Activated CD4-positive, CD25-positive, alpha-beta regulatory T cell treated with anti-CD3 and anti-CD28 coated beads, Interleukin-2, amount 50 U/mL, for 72 hours (primary cell): Measurements from ENCODE around the gene PRSS23.
"Not testable (repeated sequence)": the region's sequence is repeated elsewhere in the genome, so short reads cannot be mapped to it uniquely, and the experiment has no call there.

ENCODE experiments used
- DNase-seq: peaks from one replicate; pipeline ENCODE4 v3.0.0; 2021

Gene PRSS23

GRCh38 chr11:86800076-86800959 lies at the start of gene PRSS23:
Gene PRSS23, plus strand, starts transcription at chr11:86800542. Its CDS starts 7,102 bp downstream, at chr11:86807644.
- peak; percentile 35 for DNase-seq

- no peak for DNase-seq
Observed at GRCh38 chr11:86753459-86753858, 46.9 kb upstream of the PRSS23 start.

- DNase-seq, result no peak
Observed at GRCh38 chr11:86755146-86755545, 45.2 kb upstream of the PRSS23 start.

- DNase-seq, result no peak
Observed at GRCh38 chr11:86758171-86758570, 42.2 kb upstream of the PRSS23 start.

GRCh38 chr11:86760577-86760976 lies 39.8 kb upstream of the PRSS23 start:
- no peak for DNase-seq

GRCh38 chr11:86761978-86762377 lies 38.4 kb upstream of the PRSS23 start:
- DNase-seq, result no peak

GRCh38 chr11:86765203-86765602 lies 35.1 kb upstream of the PRSS23 start:
- no peak for DNase-seq

- no peak for DNase-seq
Observed at GRCh38 chr11:86765878-86766277, 34.5 kb upstream of the PRSS23 start.

GRCh38 chr11:86769219-86769618 lies 31.1 kb upstream of the PRSS23 start:
- DNase-seq, result no peak

GRCh38 chr11:86770473-86771027 lies 29.8 kb upstream of the PRSS23 start:
- not testable (repeated sequence) for DNase-seq

GRCh38 chr11:86772999-86773398 lies 27.3 kb upstream of the PRSS23 start:
- DNase-seq, result no peak

- DNase-seq, result no peak
Observed at GRCh38 chr11:86773513-86774252, 26.7 kb upstream of the PRSS23 start.

- DNase-seq, result no peak
Observed at GRCh38 chr11:86774417-86774816, 25.9 kb upstream of the PRSS23 start.

GRCh38 chr11:86775361-86775760 lies 25.0 kb upstream of the PRSS23 start:
- DNase-seq, result no peak

- no peak for DNase-seq
Observed at GRCh38 chr11:86781546-86781945, 18.8 kb upstream of the PRSS23 start.

- DNase-seq, result no peak
Observed at GRCh38 chr11:86782742-86783141, 17.6 kb upstream of the PRSS23 start.

- no peak for DNase-seq
Observed at GRCh38 chr11:86783661-86784060, 16.7 kb upstream of the PRSS23 start.

- no peak for DNase-seq
Observed at GRCh38 chr11:86784241-86784681, 16.1 kb upstream of the PRSS23 start.

- DNase-seq, result no peak
Observed at GRCh38 chr11:86785576-86785975, 14.8 kb upstream of the PRSS23 start.

- DNase-seq, result no peak
Observed at GRCh38 chr11:86787018-86787536, 13.3 kb upstream of the PRSS23 start.

GRCh38 chr11:86787656-86788055 lies 12.7 kb upstream of the PRSS23 start:
- no peak for DNase-seq

GRCh38 chr11:86790195-86790725 lies 10.1 kb upstream of the PRSS23 start:
- DNase-seq, result no peak
